ENCODE results near the gene GALNT17. TPM values are rescaled to one million over a fixed set of nuclear protein-coding genes. Genes with fewer than 3 reads are reported as not detected.

Gene GALNT17
- total RNA-seq, 1 experiment from 2014 or later: not detected

- TF ChIP-seq CTCF (conservative IDR thresholded peaks at IDR 0.05) (no peak), EZH2 (IDR thresholded peaks at IDR 0.05; ENCODE audit: low read depth) (no peak)
- H2AFZ ChIP-seq: no peak overlapping the region
- no peaks in the 10 kb centered on the region for H3K4me1 ChIP-seq (replicated peaks; ENCODE audit: insufficient read depth)
- DNase-seq: no peak
- no peaks in the 10 kb centered on the region for H3K9me3 ChIP-seq (ENCODE audit: insufficient read depth, low read depth)
- CTCF ChIA-PET: no interaction called here
- no peaks in the 10 kb centered on the region for H4K20me1 ChIP-seq (ENCODE audit: insufficient read depth)
- H3K79me2 ChIP-seq (ENCODE audit: low read depth): no peaks in the 10 kb centered on the region
- no TSS peak for BruUV-seq (replicated peaks)
- POLR2A ChIA-PET (ENCODE audit: unreplicated experiment): no interaction called here
- no peaks in the 10 kb centered on the region for H3K36me3 ChIP-seq (ENCODE audit: low read depth)
- intact Hi-C loops (cut with micrococcal nuclease; ENCODE audit: unreplicated experiment): loop anchor here (10.0 kb wide), 1 partner anchor 1030 kb away; no protein-coding TSS in a partner anchor
- no peaks in the 10 kb centered on the region for H3K9me2 ChIP-seq (ENCODE audit: insufficient read depth)
- H3K27me3 ChIP-seq (ENCODE audit: insufficient read depth, low read depth): peaks cover 24% of the 10 kb centered on the region; the same call in 1 of the 2 replicates
- H3K4me2 ChIP-seq: no peak overlapping the region
- H3K27ac ChIP-seq: no peak overlapping the region
- H3F3A ChIP-seq (ENCODE audit: insufficient read depth, low read depth): no peaks in the 10 kb centered on the region
- no peak overlapping the region for H3K4me3 ChIP-seq
These were observed 622.9 kb downstream of the GALNT17 start for GRCh38 chr7:71754828-71755227.

- no peak for DNase-seq
- Histone ChIP-seq H2AFZ (no peak overlapping the region), H3K36me3 (ENCODE audit: low read depth) (no peaks in the 10 kb centered on the region), H3K27ac (no peak overlapping the region), H3K4me3 (no peak overlapping the region), H4K20me1 (ENCODE audit: insufficient read depth) (no peaks in the 10 kb centered on the region), H3K4me2 (no peak overlapping the region), H3K4me1 (replicated peaks; ENCODE audit: insufficient read depth) (no peaks in the 10 kb centered on the region), H3K9me3 (ENCODE audit: insufficient read depth, low read depth) (no peaks in the 10 kb centered on the region), H3K27me3 (ENCODE audit: insufficient read depth, low read depth) (no peaks in the 10 kb centered on the region), H3K9me2 (ENCODE audit: insufficient read depth) (no peaks in the 10 kb centered on the region), H3K79me2 (ENCODE audit: low read depth) (no peaks in the 10 kb centered on the region), H3F3A (ENCODE audit: insufficient read depth, low read depth) (no peaks in the 10 kb centered on the region)
- no TSS peak for BruUV-seq (replicated peaks)
- ChIA-PET POLR2A (ENCODE audit: unreplicated experiment) (no interaction called here), CTCF (no interaction called here)
- TF ChIP-seq EZH2 (IDR thresholded peaks at IDR 0.05; ENCODE audit: low read depth) (no peak), CTCF (conservative IDR thresholded peaks at IDR 0.05) (no peak)
- intact Hi-C loops (cut with micrococcal nuclease; ENCODE audit: unreplicated experiment): no loop called here
These were observed 629.4 kb downstream of the GALNT17 start for GRCh38 chr7:71761336-71761735.

Small RNAs within 50 kb of the gene (microRNA-seq; reads per million reads assigned to microRNA genes)
- gene MIR3914-1 (ENCODE audit: borderline number of aligned reads, borderline replicate concordance) (not detected), gene MIR3914-2 (ENCODE audit: borderline number of aligned reads, borderline replicate concordance) (not detected)
